HEK293 (cell line): Measurements from ENCODE around the gene ABHD17B.

Experiments
- CTCF ChIP-seq: fragments of 450-650 bp; formaldehyde crosslinking; IDR thresholded peaks from 2 replicates; pipeline ENCODE4 v1.5.1; 2016; ENCODE audit warnings: missing biosample characterization, missing genetic modification characterization
- REPIN1 ChIP-seq: fragments of 450-650 bp; formaldehyde crosslinking; IDR thresholded peaks from 2 replicates; pipeline ENCODE4 v1.5.1; 2017; ENCODE audit warnings: missing biosample characterization, missing genetic modification characterization, low read depth
- SP3 ChIP-seq: fragments of 450-650 bp; formaldehyde crosslinking; IDR thresholded peaks from 2 replicates; pipeline ENCODE4 v1.5.1; 2016; ENCODE audit warnings: missing biosample characterization, missing genetic modification characterization
- ZNF274 ChIP-seq, 2 experiments: fragments of 200-500 bp in 1 of 2; fragments of 450-650 bp in 1 of 2; sonication (Bioruptor generic) in 1 of 2; formaldehyde crosslinking in 1 of 2; IDR thresholded peaks; 2 replicates each; pipeline versions ENCODE4 v1.5.1 to v1.6.1; 2014 to 2016; ENCODE audit warnings: borderline replicate concordance in 1 of 2, inconsistent platforms in 1 of 2, low read length in 1 of 2, missing biosample characterization in 1 of 2, missing genetic modification characterization in 1 of 2
- TF ChIP-seq, protein P1 (sequence below): fragments of 450-650 bp; formaldehyde crosslinking; IDR thresholded peaks from 2 replicates; pipeline ENCODE4 v1.5.1; 2016; ENCODE audit warnings: missing biosample characterization, missing genetic modification characterization
- TF ChIP-seq, protein P2 (sequence below): IDR thresholded peaks from 2 replicates; pipeline ENCODE4 v1.6.1; 2011; ENCODE audit warnings: mild to moderate bottlenecking, low read depth, low read length, borderline replicate concordance
- TF ChIP-seq, protein P3 (sequence below): fragments of 450-650 bp; formaldehyde crosslinking; IDR thresholded peaks from 2 replicates; pipeline ENCODE4 v1.5.1; 2016; ENCODE audit warnings: missing biosample characterization, missing genetic modification characterization

DNA sequence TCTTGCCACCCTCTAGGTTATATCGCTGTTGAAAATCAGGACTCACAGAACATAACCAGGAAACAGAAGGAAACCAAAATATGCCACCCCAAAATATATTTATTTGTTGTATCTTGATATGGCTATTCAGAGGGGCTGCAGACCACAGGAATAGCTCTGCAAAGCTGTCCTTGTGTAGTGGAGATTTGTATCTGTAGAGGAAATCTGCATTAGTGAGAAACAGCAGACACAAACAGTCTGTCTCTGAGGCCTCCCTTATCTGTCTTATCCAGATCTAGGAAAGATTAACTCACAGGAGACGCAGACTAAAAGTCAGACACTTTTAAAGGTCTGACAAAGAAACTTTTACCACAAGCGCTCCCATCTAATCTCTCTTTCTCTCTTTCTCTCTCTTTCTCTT is 88.5 kb downstream of the ABHD17B start:
- TF ChIP-seq SP3 (tag by site-specific recombination) (no peak), CTCF (no peak), ZNF274 (IDR thresholded peaks at IDR 0.05; ENCODE audit: low read length) (no peak), ZNF274 (tag by site-specific recombination; IDR thresholded peaks at IDR 0.05; ENCODE audit: borderline replicate concordance) (no peak), REPIN1 (tag by site-specific recombination) (no peak)
- TF ChIP-seq, protein P1, sequence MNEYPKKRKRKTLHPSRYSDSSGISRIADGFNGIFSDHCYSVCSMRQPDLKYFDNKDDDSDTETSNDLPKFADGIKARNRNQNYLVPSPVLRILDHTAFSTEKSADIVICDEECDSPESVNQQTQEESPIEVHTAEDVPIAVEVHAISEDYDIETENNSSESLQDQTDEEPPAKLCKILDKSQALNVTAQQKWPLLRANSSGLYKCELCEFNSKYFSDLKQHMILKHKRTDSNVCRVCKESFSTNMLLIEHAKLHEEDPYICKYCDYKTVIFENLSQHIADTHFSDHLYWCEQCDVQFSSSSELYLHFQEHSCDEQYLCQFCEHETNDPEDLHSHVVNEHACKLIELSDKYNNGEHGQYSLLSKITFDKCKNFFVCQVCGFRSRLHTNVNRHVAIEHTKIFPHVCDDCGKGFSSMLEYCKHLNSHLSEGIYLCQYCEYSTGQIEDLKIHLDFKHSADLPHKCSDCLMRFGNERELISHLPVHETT, result no peak
- TF ChIP-seq, protein P2, sequence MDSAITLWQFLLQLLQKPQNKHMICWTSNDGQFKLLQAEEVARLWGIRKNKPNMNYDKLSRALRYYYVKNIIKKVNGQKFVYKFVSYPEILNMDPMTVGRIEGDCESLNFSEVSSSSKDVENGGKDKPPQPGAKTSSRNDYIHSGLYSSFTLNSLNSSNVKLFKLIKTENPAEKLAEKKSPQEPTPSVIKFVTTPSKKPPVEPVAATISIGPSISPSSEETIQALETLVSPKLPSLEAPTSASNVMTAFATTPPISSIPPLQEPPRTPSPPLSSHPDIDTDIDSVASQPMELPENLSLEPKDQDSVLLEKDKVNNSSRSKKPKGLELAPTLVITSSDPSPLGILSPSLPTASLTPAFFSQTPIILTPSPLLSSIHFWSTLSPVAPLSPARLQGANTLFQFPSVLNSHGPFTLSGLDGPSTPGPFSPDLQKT, result no peak
- TF ChIP-seq, protein P3, sequence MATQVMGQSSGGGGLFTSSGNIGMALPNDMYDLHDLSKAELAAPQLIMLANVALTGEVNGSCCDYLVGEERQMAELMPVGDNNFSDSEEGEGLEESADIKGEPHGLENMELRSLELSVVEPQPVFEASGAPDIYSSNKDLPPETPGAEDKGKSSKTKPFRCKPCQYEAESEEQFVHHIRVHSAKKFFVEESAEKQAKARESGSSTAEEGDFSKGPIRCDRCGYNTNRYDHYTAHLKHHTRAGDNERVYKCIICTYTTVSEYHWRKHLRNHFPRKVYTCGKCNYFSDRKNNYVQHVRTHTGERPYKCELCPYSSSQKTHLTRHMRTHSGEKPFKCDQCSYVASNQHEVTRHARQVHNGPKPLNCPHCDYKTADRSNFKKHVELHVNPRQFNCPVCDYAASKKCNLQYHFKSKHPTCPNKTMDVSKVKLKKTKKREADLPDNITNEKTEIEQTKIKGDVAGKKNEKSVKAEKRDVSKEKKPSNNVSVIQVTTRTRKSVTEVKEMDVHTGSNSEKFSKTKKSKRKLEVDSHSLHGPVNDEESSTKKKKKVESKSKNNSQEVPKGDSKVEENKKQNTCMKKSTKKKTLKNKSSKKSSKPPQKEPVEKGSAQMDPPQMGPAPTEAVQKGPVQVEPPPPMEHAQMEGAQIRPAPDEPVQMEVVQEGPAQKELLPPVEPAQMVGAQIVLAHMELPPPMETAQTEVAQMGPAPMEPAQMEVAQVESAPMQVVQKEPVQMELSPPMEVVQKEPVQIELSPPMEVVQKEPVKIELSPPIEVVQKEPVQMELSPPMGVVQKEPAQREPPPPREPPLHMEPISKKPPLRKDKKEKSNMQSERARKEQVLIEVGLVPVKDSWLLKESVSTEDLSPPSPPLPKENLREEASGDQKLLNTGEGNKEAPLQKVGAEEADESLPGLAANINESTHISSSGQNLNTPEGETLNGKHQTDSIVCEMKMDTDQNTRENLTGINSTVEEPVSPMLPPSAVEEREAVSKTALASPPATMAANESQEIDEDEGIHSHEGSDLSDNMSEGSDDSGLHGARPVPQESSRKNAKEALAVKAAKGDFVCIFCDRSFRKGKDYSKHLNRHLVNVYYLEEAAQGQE (tag by site-specific recombination), result no peak
